K562 (cell line): Measurements from ENCODE around the gene PRKG1. TPM values are rescaled to one million over a fixed set of nuclear protein-coding genes. Genes with fewer than 3 reads are reported as not detected.

Experiments used
- ATAC-seq: fragments of 200-7000 bp; cut with Tn5 transposase; 3 replicates; pipeline ENCODE4 v1.9.1; 2020; ENCODE audit warnings: moderate library complexity
- BruUV-seq: library from RNA; stranded (reverse); fragments of 400-500 nt; replicated peaks from 2 replicates; lab custom pipeline; 2021; lab: Mats Ljungman, UMichigan
- CTCF ChIA-PET: fragments of 300-600 bp; formaldehyde crosslinking; extraction: SDS; loops from one replicate; lab custom pipeline; 2021; ENCODE audit warnings: low intra/inter-chr PET ratio; lab: Yijun Ruan, JAX
- POLR2A ChIA-PET: fragments of 300-600, 350-650 bp; sonication (Branson Sonifier 250); formaldehyde crosslinking; extraction: SDS; loops from one replicate; lab custom pipeline; 2021; ENCODE audit warnings: antibody characterized with exemption, inconsistent platforms; lab: Yijun Ruan, JAX
- DNase-seq, 4 experiments: peaks; one replicate each; pipeline versions ENCODE4 v3.0.0 to v3.0.0-alpha.2; 2011 to 2018; ENCODE audit warnings: low spot score in 3 of 4, mixed read lengths in 3 of 4; ENCODE audit errors: extremely low read depth in 1 of 4
- FAIRE-seq: peaks from 2 replicates; lab custom pipeline; 2011; peaks lifted over from hg19 to GRCh38; lab: Jason Lieb, UNC
- H2AFZ ChIP-seq: 2 replicates; pipeline ENCODE4 v1.6.0; 2011; ENCODE audit warnings: low read depth, low read length, control low read depth, inconsistent platforms
- H3K27ac ChIP-seq: fragments of 200-600 bp; 3 replicates; pipeline ENCODE4 v1.8.0; 2011; ENCODE audit warnings: low read depth, mild to moderate bottlenecking, control low read depth, inconsistent platforms, low read length, moderate library complexity, mixed read lengths; ENCODE audit errors: extremely low read depth
- H3K27me3 ChIP-seq, 2 experiments: fragments of 300-600 bp in 1 of 2; 2 replicates in 1 of 2; 3 replicates in 1 of 2; pipeline versions ENCODE4 v1.6.0 to v1.8.0; 2011; ENCODE audit warnings: inconsistent platforms in 2 of 2, low read length in 2 of 2, mild to moderate bottlenecking in 1 of 2, mixed read lengths in 1 of 2, moderate library complexity in 1 of 2; ENCODE audit not compliant: control insufficient read depth in 2 of 2, insufficient read depth in 2 of 2
- H3K36me3 ChIP-seq: fragments of 300-600 bp; 3 replicates; pipeline ENCODE4 v1.8.0; 2011; ENCODE audit warnings: mild to moderate bottlenecking, low read length, inconsistent platforms; ENCODE audit not compliant: control insufficient read depth, insufficient read depth
- H3K4me1 ChIP-seq, 2 experiments: fragments of 200-600 bp in 1 of 2; replicated peaks in 1 of 2; 2 replicates in 1 of 2; 3 replicates in 1 of 2; pipeline versions ENCODE4 v1.5.1 to v1.8.0; 2011; ENCODE audit warnings: inconsistent platforms in 2 of 2, low read length in 2 of 2, mild to moderate bottlenecking in 1 of 2, mixed read lengths in 1 of 2, moderate library complexity in 1 of 2; ENCODE audit not compliant: control insufficient read depth in 2 of 2, insufficient read depth in 2 of 2
- H3K4me2 ChIP-seq: 2 replicates; pipeline ENCODE4 v1.6.1; 2011; ENCODE audit warnings: low read length, control low read depth, inconsistent platforms, mixed read lengths; ENCODE audit not compliant: insufficient read depth
- H3K4me3 ChIP-seq: fragments of 200-600 bp; sonication (generic), shearing (Covaris generic); 2 replicates; pipeline ENCODE4 v1.5.1; 2016; ENCODE audit warnings: control low read depth, inconsistent platforms
- H3K79me2 ChIP-seq: fragments of 200-600 bp; 3 replicates; pipeline ENCODE4 v1.8.0; 2011; ENCODE audit warnings: low read length, inconsistent platforms; ENCODE audit not compliant: control insufficient read depth, insufficient read depth
- H3K9ac ChIP-seq, 2 experiments: 2 replicates each; pipeline versions ENCODE4 v1.6.0 to v1.6.1; 2011; ENCODE audit warnings: low read depth in 2 of 2, low read length in 2 of 2, control low read depth in 1 of 2, inconsistent platforms in 1 of 2, mild to moderate bottlenecking in 1 of 2, mixed read lengths in 1 of 2; ENCODE audit not compliant: insufficient read depth in 1 of 2
- H3K9me1 ChIP-seq: one replicate; pipeline ENCODE4 v1.6.0; 2011; ENCODE audit warnings: inconsistent platforms, mild to moderate bottlenecking, low read length, moderate library complexity; ENCODE audit not compliant: control insufficient read depth, insufficient read depth
- H3K9me3 ChIP-seq: replicated peaks from 2 replicates; pipeline ENCODE4 v1.5.1; 2011; ENCODE audit warnings: low read depth, low read length, inconsistent platforms; ENCODE audit not compliant: control insufficient read depth, insufficient read depth
- H4K20me1 ChIP-seq: replicated peaks from 2 replicates; pipeline ENCODE4 v1.6.1; 2011; ENCODE audit warnings: low read length, inconsistent platforms, mixed read lengths; ENCODE audit not compliant: control insufficient read depth, insufficient read depth
- ASH1L ChIP-seq: fragments of 450-650 bp; IDR thresholded peaks from 2 replicates; pipeline ENCODE4 v1.6.1; 2018; ENCODE audit warnings: borderline replicate concordance, mild to moderate bottlenecking, low read depth; ENCODE audit not compliant: partially characterized antibody
- C11orf30 ChIP-seq: fragments of 450-650 bp; IDR thresholded peaks from 2 replicates; pipeline ENCODE4 v1.6.1; 2016; ENCODE audit warnings: low read depth, mild to moderate bottlenecking
- DIDO1 ChIP-seq: fragments of 450-650 bp; IDR thresholded peaks from 2 replicates; pipeline ENCODE4 v1.6.1; 2016; ENCODE audit warnings: low read depth, missing biosample characterization, missing genetic modification characterization
- MAFF ChIP-seq: IDR thresholded peaks from 2 replicates; pipeline ENCODE4 v1.6.1; 2012; ENCODE audit warnings: low read length, improper control_type of control experiment
- MAFG ChIP-seq: fragments of 450-650 bp; conservative IDR thresholded peaks from 2 replicates; pipeline ENCODE4 v1.6.1; 2016; ENCODE audit warnings: missing genetic modification characterization, missing compliant biosample characterization
- MAFK ChIP-seq: IDR thresholded peaks from 2 replicates; pipeline ENCODE4 v1.6.1; 2011; ENCODE audit warnings: low read length, improper control_type of control experiment
- MEF2D ChIP-seq: conservative IDR thresholded peaks from 2 replicates; pipeline ENCODE4 v1.6.1; 2016; ENCODE audit warnings: low read depth, missing genetic modification characterization, missing compliant biosample characterization
- SMARCA4 ChIP-seq: fragments of 450-650 bp; IDR thresholded peaks from 2 replicates; pipeline ENCODE4 v1.6.1; 2016
- WHSC1 ChIP-seq: IDR thresholded peaks from one replicate; pipeline ENCODE4 v1.6.1; 2012; ENCODE audit warnings: low read length, control low read depth, inconsistent platforms
- ZNF146 ChIP-seq: IDR thresholded peaks from one replicate; pipeline ENCODE4 v1.6.1; 2018; ENCODE audit warnings: missing compliant biosample characterization; ENCODE audit not compliant: unreplicated experiment
- ZNF316 ChIP-seq: fragments of 450-650 bp; IDR thresholded peaks from 2 replicates; pipeline ENCODE4 v1.6.1; 2016
- ZNF41 ChIP-seq: fragments of 250-450 bp; sonication (Bioruptor Pico); conservative IDR thresholded peaks from 2 replicates; pipeline ENCODE4 v1.4.0; 2020; ENCODE audit warnings: mild to moderate bottlenecking
- ZNF79 ChIP-seq: fragments of 250-450 bp; sonication (Bioruptor Pico); IDR thresholded peaks from 2 replicates; pipeline ENCODE4 v1.4.0; 2020; ENCODE audit warnings: low read depth, mild to moderate bottlenecking, moderate library complexity
- WGBS: fragments of 100-300 bp; shearing (Covaris generic); methylation state at CpG from one replicate; pipeline ENCODE4 v1.1.6; 2016; ENCODE audit warnings: low coverage, mixed read lengths; ENCODE audit not compliant: insufficient coverage; ENCODE audit errors: missing lambda C conversion rate; 5-methylcytosine and 5-hydroxymethylcytosine counted together
- in situ Hi-C: fragments of 300-500 bp; cut with MboI; formaldehyde crosslinking; loops from 4 replicates; pipeline ENCODE4 v1.15.0; 2018; ENCODE audit warnings: inconsistent platforms, mixed read lengths
- intact Hi-C: fragments of 100-400 bp; cut with micrococcal nuclease; formaldehyde crosslinking; loops from 2 replicates; pipeline ENCODE4 v1.14.2; 2022
- polyA plus RNA-seq, 8 experiments: library from polyadenylated mRNA; depleted of rRNA in 4 of 8; stranded (reverse) in 5 of 8; unstranded in 3 of 8; fragments of >200 nt; fragmentation: Nextera tagmentation in 2 of 8; fragmentation: Illumina TruSeq in 1 of 8; extraction: Ambion mirVana in 2 of 8; extraction: Trizol in 1 of 8; gene quantifications; 2 replicates each; pipeline versions ENCODE4 v1.2.1 to v1.2.3, GENCODE V29; 2011 to 2014; ENCODE audit warnings: inconsistent platforms in 1 of 8, missing spikeins in 1 of 8
- total RNA-seq, 7 experiments: library from RNA; depleted of rRNA in 6 of 7; stranded (reverse); fragments of >200 nt in 6 of 7; fragmentation: Illumina TruSeq in 2 of 7; extraction: Trizol in 2 of 7; gene quantifications; 2 replicates each; pipeline versions ENCODE4 v1.2.1 to v1.2.3, GENCODE V29; 2011 to 2021; ENCODE audit warnings: low replicate concordance in 1 of 7

Gene PRKG1
- total and polyA plus RNA-seq, 9 of the 15 experiments (the other 6 are each of a cell fraction or from before 2014, with no cell fraction given) = 0.22 TPM; not detected in 8

- CTCF ChIA-PET = no interaction called here
Measured at GRCh38 chr10:51507476-51507875, 433.2 kb downstream of the PRKG1 start.

GRCh38 chr10:51508156-51508555 lies 433.9 kb downstream of the PRKG1 start:
- no peak for DNase-seq
- POLR2A ChIA-PET = interaction anchor here (0.7 kb wide), 1 partner anchor 11 kb away, joined by 3 read pairs; no protein-coding TSS in a partner anchor
- no peak for ATAC-seq

More at GRCh38 chr10:51507476-51507875, 433.2 kb downstream of the PRKG1 start:
- H2AFZ ChIP-seq = no peak overlapping the region
- H3K4me2 ChIP-seq = no peak overlapping the region
- H3K36me3 ChIP-seq = no peaks in the 10 kb centered on the region
- POLR2A ChIA-PET = no interaction called here
- H3K4me1 ChIP-seq = no peaks in the 10 kb centered on the region
- intact Hi-C loops = no loop called here
- TF ChIP-seq ZNF41 (CRISPR knock-in tag) (no peak), MAFK (peak; percentile 75), MEF2D (tag) (no peak), C11orf30 (peak; percentile 43; the same call in 1 of the 2 replicates), SMARCA4 (no peak), MAFG (tag) (peak; percentile 38; the same call in 1 of the 2 replicates), ZNF79 (CRISPR knock-in tag) (no peak), MAFF (peak; percentile 68), ZNF316 (peak; percentile 59), WHSC1 (no peak)
- TF ChIP-seq, all 486 proteins: peak for 5
- ATAC-seq (no peak), FAIRE-seq (no peak), DNase-seq (no peak)
- no TSS peak for BruUV-seq
- H3K79me2 ChIP-seq = no peaks in the 10 kb centered on the region
- no peaks in the 10 kb centered on the region for H3K27me3 ChIP-seq
- no peak overlapping the region for H3K27ac ChIP-seq
- no peaks in the 10 kb centered on the region for H3K9me3 ChIP-seq
- in situ Hi-C loops = no loop called here
- no peaks in the 10 kb centered on the region for H4K20me1 ChIP-seq
- no peaks in the 10 kb centered on the region for H3K9me1 ChIP-seq
- H3K4me3 ChIP-seq = no peak overlapping the region
- no peak overlapping the region for H3K9ac ChIP-seq
- 0% methylated on average over 3 of the region's 3 CpGs for WGBS

More at GRCh38 chr10:51508156-51508555, 433.9 kb downstream of the PRKG1 start:
- H3K4me1 ChIP-seq = no peaks in the 10 kb centered on the region
- H3K4me3 ChIP-seq = no peak overlapping the region
- 2% methylated on average over 2 of the region's 2 CpGs for WGBS
- no peaks in the 10 kb centered on the region for H4K20me1 ChIP-seq
- intact Hi-C loops (no loop called here), in situ Hi-C loops (no loop called here)
- no peak overlapping the region for H3K4me2 ChIP-seq
- H3K27me3 ChIP-seq = no peaks in the 10 kb centered on the region
- no peak overlapping the region for H3K9ac ChIP-seq
- H3K36me3 ChIP-seq = no peaks in the 10 kb centered on the region
- BruUV-seq = no TSS peak
- CTCF ChIA-PET = no interaction called here
- no peaks in the 10 kb centered on the region for H3K9me1 ChIP-seq
- no peak overlapping the region for H2AFZ ChIP-seq
- no peaks in the 10 kb centered on the region for H3K9me3 ChIP-seq
- TF ChIP-seq ZNF146 (CRISPR knock-in tag) (no peak), DIDO1 (tag) (no peak), ASH1L (no peak)
- no peaks in the 10 kb centered on the region for H3K79me2 ChIP-seq
- H3K27ac ChIP-seq = no peak overlapping the region
- FAIRE-seq = no peak
